HG02943 (cell line): ENCODE data around the gene MRO.

Experiments used
- ATAC-seq: cut with Tn5 transposase; IDR thresholded peaks from one replicate; pipeline ENCODE4 v1.9.1; 2021; ENCODE audit warnings: mild to moderate bottlenecking, low read depth, moderate library complexity; ENCODE audit not compliant: unreplicated experiment

MRO gene

DNA sequence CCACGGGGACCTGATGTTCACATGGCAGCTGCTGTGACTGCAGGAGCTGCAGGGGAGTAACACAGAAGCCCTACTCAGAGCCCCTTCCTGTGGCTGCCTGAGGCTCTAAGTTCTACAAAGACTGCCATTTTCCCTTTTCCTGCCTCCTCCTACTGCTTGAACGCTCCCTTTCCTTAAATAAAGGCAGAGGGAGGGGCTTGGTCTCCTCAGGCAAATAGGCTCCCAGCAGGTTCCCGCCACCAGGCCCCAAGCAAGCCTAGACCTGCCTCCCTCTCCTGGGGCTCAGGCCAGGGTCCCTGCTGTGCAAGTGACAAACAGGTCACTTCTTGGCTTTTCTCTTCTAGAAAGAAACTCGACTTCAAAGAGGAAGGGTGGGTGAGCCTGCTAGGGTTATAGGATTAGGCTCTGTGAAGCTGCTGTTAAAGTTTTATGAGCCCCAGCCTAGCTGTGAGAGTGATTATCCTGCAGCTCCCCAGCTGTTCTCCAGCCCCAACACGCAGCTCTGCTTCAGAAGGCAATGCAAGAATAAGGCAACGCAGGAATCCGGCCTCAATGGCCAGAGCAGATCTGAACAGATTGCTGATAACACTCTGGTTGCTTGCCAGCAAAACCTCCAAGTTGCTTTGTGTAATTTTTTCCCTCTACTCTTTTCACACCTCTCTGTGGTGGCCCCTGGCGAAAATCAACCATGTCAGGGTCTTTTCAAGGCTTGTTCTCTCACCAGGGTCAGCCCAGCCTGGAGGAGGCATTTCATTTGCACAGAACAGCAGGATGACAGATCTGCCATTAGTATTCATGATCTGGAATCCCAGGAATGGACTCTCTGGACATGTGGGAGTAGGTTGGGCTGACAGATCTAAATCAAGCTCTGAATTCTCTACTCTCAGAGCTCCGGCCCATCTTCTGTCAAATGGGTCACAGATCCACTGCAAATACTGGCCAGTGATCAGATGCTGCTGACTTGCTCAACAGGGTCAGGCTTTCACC, 71.3 kb downstream of the MRO start:
- ATAC-seq: no peak

DNA sequence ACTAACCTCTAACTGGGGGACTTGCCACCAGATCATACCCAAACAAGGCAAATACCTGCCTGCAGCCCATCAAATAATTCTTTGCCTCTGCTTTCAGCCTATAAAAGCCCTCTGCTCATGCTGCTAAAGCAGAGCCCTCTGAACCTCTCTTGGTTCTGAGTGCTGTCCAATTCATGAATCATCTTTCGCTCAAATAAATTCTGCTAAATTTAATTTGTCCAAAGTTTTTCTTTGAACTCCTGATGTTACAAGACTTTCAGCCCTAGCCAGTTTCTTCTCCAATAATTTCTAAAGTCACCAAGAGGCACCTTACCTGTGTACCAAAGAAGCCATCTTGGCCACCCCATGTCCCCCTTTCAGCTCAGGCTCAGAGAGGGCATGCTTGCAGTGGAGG, 72.0 kb downstream of the MRO start:
- ATAC-seq: no peak

DNA sequence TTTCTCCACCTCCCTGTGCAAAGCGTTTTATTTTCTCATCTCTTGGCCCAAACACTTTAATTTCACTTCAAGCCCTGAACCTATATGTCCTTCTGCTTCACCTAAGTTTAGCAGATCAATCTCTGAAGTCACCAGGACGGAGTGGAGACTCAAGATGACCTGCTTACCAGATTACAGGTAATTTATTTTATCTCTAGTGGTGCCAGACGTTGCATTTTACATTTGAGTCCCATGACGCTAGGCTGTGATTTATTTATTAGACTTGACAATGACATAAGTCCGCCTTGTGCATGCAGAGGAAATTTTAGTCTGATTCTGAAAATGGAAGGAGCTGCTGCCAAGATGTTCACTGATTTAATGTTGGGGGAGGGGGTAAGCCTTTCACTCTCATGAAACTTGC, 73.9 kb downstream of the MRO start:
- ATAC-seq: no peak
